Activated CD4-positive, alpha-beta memory T cell treated with anti-CD3 and anti-CD28 coated beads for 36 hours (primary cell): ENCODE data around the gene PRPSAP1. TPM values are rescaled to one million over a fixed set of nuclear protein-coding genes. Genes with fewer than 3 reads are reported as not detected.

ENCODE experiments used
- CTCF ChIA-PET: fragments of 350-600 bp; sonication (Branson Sonifier 250); formaldehyde crosslinking; loops from one replicate; lab custom pipeline; 2021; ENCODE audit warnings: antibody characterized with exemption, inconsistent platforms; lab: Charles Lee
- POLR2A ChIA-PET: fragments of 350-600 bp; sonication (Branson Sonifier 250); formaldehyde crosslinking; loops from one replicate; lab custom pipeline; 2021; ENCODE audit warnings: antibody characterized with exemption; lab: Charles Lee
- DNase-seq: peaks from one replicate; pipeline ENCODE4 v3.0.0-alpha.2; 2020
- H3K27ac Mint-ChIP-seq: one replicate; pipeline ENCODE4 v1.8.0; 2021; ENCODE audit warnings: mixed read lengths
- H3K27me3 Mint-ChIP-seq: one replicate; pipeline ENCODE4 v1.8.0; 2021; ENCODE audit warnings: mixed read lengths
- H3K36me3 Mint-ChIP-seq: one replicate; pipeline ENCODE4 v1.8.0; 2021; ENCODE audit warnings: mixed read lengths
- H3K4me1 Mint-ChIP-seq: one replicate; pipeline ENCODE4 v1.8.0; 2021; ENCODE audit warnings: low read depth, mixed read lengths
- H3K4me3 Mint-ChIP-seq: one replicate; pipeline ENCODE4 v1.8.0; 2021; ENCODE audit warnings: mild to moderate bottlenecking, mixed read lengths
- H3K9me3 Mint-ChIP-seq: one replicate; pipeline ENCODE4 v1.8.0; 2021; ENCODE audit warnings: mixed read lengths
- intact Hi-C: fragments of 100-400 bp; cut with micrococcal nuclease; formaldehyde crosslinking; loops from one replicate; pipeline ENCODE4 v1.15.1; 2023
- total RNA-seq, 2 experiments: library from RNA; stranded (reverse); gene quantifications; one replicate each; pipeline ENCODE4 v1.2.3, GENCODE V29; 2021

PRPSAP1 gene
- total RNA-seq, 2 experiments from 2014 or later = 40.1 to 42.1 TPM

- intact Hi-C loops = no loop called here
- Mint-ChIP-seq H3K9me3 (no peaks in the 10 kb centered on the region), H3K27ac (no peak overlapping the region), H3K27me3 (no peaks in the 10 kb centered on the region), H3K4me1 (peaks cover 11% of the 10 kb centered on the region), H3K4me3 (no peak overlapping the region), H3K36me3 (no peaks in the 10 kb centered on the region)
- no peak for DNase-seq
- ChIA-PET POLR2A (no interaction called here), CTCF (interaction anchor here (0.9 to 5.8 kb wide), 20 partner anchors 13 to 273 kb away, joined by 3 to 337 read pairs (median 12); partner anchors contain the start of genes EXOC7, FOXJ1 and SPHK1)
These were observed 73.1 kb downstream of the PRPSAP1 start for GRCh38 chr17:76280650-76281049.

DNA sequence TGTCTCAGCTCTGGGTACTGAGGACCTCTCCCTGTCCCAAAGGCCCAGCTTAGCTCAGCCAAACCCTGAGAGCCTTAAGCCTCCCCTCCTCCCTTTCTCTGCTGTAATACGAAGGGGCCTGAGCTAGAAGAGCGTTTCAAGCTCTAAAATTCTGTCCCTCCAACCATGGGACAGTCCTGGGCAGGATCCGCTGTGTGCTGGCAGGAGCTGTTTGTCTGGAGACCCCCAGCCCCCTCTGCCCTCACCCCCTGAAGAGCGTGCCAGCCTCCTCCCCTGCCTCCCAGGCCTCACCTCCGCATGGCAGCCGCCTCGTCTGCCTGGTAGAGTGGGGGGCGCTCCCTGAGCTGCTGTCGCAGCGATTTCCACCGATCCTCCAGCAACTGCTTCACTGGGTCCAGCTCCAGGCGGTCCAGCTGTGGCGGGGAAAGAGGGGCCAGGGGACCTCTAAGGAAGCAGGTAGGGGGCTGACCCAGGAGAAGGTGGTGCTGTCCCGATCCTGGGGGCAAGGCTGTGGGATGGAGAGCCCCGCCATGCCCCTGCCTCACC is 73.9 kb downstream of the PRPSAP1 start:
- ChIA-PET CTCF (interaction anchor here (0.6 to 5.8 kb wide), 71 partner anchors 9 to 384 kb away, joined by 3 to 337 read pairs (median 6); partner anchors contain the start of genes ACOX1, EXOC7, FOXJ1 and PRPSAP1), POLR2A (interaction anchor here (0.7 to 1.7 kb wide), 6 partner anchors 13 to 384 kb away, joined by 3 to 14 read pairs (median 4); no protein-coding TSS in a partner anchor)
- H3K27ac Mint-ChIP-seq = no peak overlapping the region
- DNase-seq = no peak
- no peaks in the 10 kb centered on the region for H3K9me3 Mint-ChIP-seq
- H3K27me3 Mint-ChIP-seq = no peaks in the 10 kb centered on the region
- no peak overlapping the region for H3K4me3 Mint-ChIP-seq
- intact Hi-C loops = loop anchor here (1.0 to 10.0 kb wide), 2 partner anchors 159 to 375 kb away; partner anchors contain the start of gene MRPL38
- H3K4me1 Mint-ChIP-seq = peaks cover 11% of the 10 kb centered on the region
- no peaks in the 10 kb centered on the region for H3K36me3 Mint-ChIP-seq

GRCh38 chr17:76278952-76279741 is 74.6 kb downstream of the PRPSAP1 start:
- peaks cover 14% of the 10 kb centered on the region for H3K4me1 Mint-ChIP-seq
- no peak overlapping the region for H3K27ac Mint-ChIP-seq
- H3K36me3 Mint-ChIP-seq = no peaks in the 10 kb centered on the region
- no peak overlapping the region for H3K4me3 Mint-ChIP-seq
- ChIA-PET POLR2A (interaction anchor here (0.6 to 1.7 kb wide), 7 partner anchors 12 to 160 kb away, joined by 3 to 14 read pairs (median 3); no protein-coding TSS in a partner anchor), CTCF (interaction anchor here (0.6 to 5.8 kb wide), 74 partner anchors 8 to 383 kb away, joined by 3 to 337 read pairs (median 6); partner anchors contain the start of genes ACOX1, EXOC7, FOXJ1 and PRPSAP1)
- no peaks in the 10 kb centered on the region for H3K9me3 Mint-ChIP-seq
- no peaks in the 10 kb centered on the region for H3K27me3 Mint-ChIP-seq
- DNase-seq = peak; percentile 90
- intact Hi-C loops = loop anchor here (1.0 to 10.0 kb wide), 2 partner anchors 158 to 374 kb away; partner anchors contain the start of gene MRPL38

DNA sequence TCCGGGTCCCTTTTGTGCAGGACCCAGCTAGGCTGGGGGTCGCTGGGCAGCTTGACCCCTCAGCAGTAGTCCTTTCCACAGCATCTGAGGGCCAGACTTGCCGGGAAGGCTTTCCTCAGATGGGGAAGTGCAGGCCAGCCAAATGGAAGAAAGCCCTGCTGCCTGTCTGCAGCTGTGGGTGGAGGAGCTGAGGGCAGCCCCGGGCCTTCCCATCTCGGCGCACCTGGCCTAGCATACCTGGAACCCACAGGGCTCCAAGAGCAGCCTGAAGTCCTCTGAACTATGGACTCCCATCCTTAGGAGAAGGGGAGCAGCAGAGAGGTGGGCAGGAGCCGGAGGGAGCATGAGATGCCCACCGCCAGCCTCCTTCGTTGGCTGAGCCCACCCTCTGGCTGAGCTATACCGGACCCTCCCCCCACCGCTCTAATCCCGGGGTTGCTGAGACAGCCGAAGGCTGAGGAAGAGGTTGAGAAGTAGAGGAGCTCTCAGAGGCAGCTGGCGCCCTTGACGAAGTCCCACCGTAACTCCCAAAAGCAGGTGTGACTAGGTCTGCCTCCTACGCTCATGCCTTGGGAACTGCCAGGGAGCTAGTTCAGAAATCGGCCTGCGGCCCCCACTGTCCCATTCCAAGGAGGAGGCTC is 75.3 kb downstream of the PRPSAP1 start:
- intact Hi-C loops = loop anchor here (10.0 kb wide), 1 partner anchor 374 kb away; the partner anchor contains the start of gene MRPL38
- H3K9me3 Mint-ChIP-seq = no peaks in the 10 kb centered on the region
- CTCF ChIA-PET = interaction anchor here (0.9 to 5.8 kb wide), 18 partner anchors 10 to 265 kb away, joined by 3 to 337 read pairs (median 8); no protein-coding TSS in a partner anchor
- no peak overlapping the region for H3K27ac Mint-ChIP-seq
- POLR2A ChIA-PET = interaction anchor here (0.6 to 1.6 kb wide), 4 partner anchors 12 to 98 kb away, joined by 3 to 4 read pairs (median 3); no protein-coding TSS in a partner anchor
- H3K27me3 Mint-ChIP-seq = no peaks in the 10 kb centered on the region
- DNase-seq = no peak
- H3K4me3 Mint-ChIP-seq = no peak overlapping the region
- no peaks in the 10 kb centered on the region for H3K36me3 Mint-ChIP-seq
- H3K4me1 Mint-ChIP-seq = peaks cover 22% of the 10 kb centered on the region

DNA sequence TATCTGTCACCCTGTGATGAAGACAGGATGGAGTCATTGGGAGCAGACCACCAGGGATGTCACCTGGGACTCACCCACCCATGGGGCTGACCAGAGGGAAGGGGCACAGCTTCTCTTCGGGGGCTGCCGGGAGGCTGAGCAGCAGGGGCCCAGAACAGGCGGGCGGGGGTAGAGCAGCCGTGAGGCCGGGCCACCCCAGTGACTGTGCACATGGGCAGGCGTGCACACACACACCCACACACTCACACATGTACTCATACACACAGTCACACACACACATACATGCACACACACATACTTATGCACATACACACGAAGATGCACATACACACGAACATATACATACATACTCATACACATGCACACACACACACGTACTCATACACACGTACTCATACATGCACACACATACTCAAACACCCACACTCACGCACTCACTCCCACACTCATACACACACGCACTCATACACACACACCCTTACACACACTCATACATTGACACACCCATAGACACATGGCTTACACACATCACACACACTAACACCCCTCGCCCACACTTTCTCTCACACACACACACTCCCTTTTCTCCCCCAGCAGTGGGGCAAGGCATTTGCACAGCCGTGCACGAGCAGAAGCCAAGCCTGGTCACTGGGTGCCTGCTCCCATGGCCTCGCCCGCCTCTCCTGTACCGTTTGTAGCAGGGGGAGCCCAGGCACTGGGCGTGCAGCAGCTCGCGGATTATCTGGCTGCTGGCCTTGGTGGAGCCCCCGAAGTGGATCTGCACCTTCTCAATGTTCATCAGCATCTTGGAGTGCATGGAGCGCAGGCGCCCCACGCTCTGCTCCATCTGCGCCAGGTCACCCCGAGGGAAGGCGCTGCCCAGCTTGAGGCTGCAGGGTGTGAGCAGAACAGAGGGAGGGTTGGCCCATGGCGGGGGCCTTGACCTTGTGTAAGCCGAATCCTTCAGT is 76.1 kb downstream of the PRPSAP1 start:
- POLR2A ChIA-PET = no interaction called here
- no peak overlapping the region for H3K27ac Mint-ChIP-seq
- intact Hi-C loops = loop anchor here (10.0 kb wide), 1 partner anchor 373 kb away; the partner anchor contains the start of gene MRPL38
- H3K4me1 Mint-ChIP-seq = peaks cover 30% of the 10 kb centered on the region
- H3K4me3 Mint-ChIP-seq = no peak overlapping the region
- no peaks in the 10 kb centered on the region for H3K36me3 Mint-ChIP-seq
- DNase-seq = no peak
- CTCF ChIA-PET = interaction anchor here (0.5 to 5.8 kb wide), 11 partner anchors 9 to 381 kb away, joined by 3 to 337 read pairs (median 14); partner anchors contain the start of gene TRIM65
- no peaks in the 10 kb centered on the region for H3K9me3 Mint-ChIP-seq
- no peaks in the 10 kb centered on the region for H3K27me3 Mint-ChIP-seq

- Mint-ChIP-seq H3K27ac (peak overlapping the region; percentile 26), H3K4me3 (no peak overlapping the region), H3K27me3 (no peaks in the 10 kb centered on the region), H3K36me3 (peaks cover 3% of the 10 kb centered on the region), H3K9me3 (no peaks in the 10 kb centered on the region), H3K4me1 (peaks cover 30% of the 10 kb centered on the region)
- intact Hi-C loops = loop anchor here (10.0 kb wide), 1 partner anchor 372 kb away; the partner anchor contains the start of gene MRPL38
- POLR2A ChIA-PET = no interaction called here
- CTCF ChIA-PET = interaction anchor here (1.1 to 5.0 kb wide), 3 partner anchors 95 to 156 kb away, joined by 3 to 38 read pairs (median 4); no protein-coding TSS in a partner anchor
- DNase-seq = peak; percentile 12
These were observed 77.0 kb downstream of the PRPSAP1 start for GRCh38 chr17:76276461-76277299.

DNA sequence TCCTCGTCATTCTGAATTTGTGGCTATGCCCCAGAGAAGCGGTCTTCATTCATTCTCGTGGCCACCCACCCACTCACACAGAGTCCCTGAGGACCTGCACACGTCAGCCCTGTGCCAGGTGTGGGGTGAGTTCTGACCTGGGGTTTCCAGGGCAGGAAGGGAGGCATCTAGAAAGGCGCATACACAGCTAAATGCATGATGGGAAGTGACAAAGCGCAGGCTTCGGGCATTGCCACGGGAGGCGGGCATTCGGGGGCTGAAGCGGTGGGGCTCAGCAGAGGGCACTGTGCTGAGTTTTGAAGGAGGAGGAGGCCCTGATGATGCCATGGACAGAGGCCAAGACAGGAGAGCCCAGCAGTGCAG is 77.7 kb downstream of the PRPSAP1 start:
- ChIA-PET CTCF (interaction anchor here (0.6 to 5.0 kb wide), 5 partner anchors 20 to 155 kb away, joined by 3 to 38 read pairs (median 4); no protein-coding TSS in a partner anchor), POLR2A (interaction anchor here (1.1 kb wide), 1 partner anchor 150 kb away, joined by 3 read pairs; no protein-coding TSS in a partner anchor)
- H3K4me3 Mint-ChIP-seq = no peak overlapping the region
- peaks cover 10% of the 10 kb centered on the region for H3K36me3 Mint-ChIP-seq
- H3K27ac Mint-ChIP-seq = peak overlapping the region; percentile 26
- no peaks in the 10 kb centered on the region for H3K9me3 Mint-ChIP-seq
- peaks cover 36% of the 10 kb centered on the region for H3K4me1 Mint-ChIP-seq
- intact Hi-C loops = loop anchor here (10.0 kb wide), 1 partner anchor 371 kb away; the partner anchor contains the start of gene MRPL38
- H3K27me3 Mint-ChIP-seq = no peaks in the 10 kb centered on the region
- peak; percentile 31 for DNase-seq

DNA sequence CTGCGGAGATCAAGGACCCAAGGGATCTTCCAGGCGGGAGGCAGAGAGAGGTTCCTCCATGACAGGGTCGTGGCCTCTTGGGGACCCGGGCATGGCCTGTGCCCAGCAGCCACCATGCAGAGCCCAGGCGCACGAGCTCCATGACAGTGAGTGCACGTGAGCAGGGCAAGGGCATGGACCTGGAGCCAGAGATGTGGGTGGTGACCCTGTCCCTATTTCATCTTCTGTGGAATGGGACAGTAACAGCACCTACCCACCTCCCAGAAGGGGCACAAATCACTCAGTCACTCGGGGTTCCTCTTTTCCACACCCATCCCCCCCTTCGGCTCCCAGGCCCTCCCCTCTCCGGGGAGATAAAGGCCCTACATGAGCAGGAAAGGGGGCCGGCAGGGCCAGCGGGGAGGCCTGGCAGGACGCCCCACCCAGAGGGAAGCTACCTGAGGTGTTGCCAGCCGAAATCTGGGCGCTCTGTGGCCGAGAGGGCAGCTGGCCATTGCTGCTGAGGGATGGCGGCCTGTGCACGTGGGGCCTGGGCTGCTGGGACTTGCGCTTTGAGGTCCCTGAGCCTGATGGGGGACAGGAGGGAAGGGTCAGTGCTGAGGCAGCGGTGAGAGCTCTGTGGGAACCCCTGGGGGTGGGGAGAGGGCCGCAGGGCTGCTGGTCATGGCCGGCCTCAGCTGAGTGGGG is 78.2 kb downstream of the PRPSAP1 start:
- Mint-ChIP-seq H3K4me1 (peaks cover 38% of the 10 kb centered on the region), H3K27me3 (no peaks in the 10 kb centered on the region), H3K36me3 (peaks cover 14% of the 10 kb centered on the region), H3K9me3 (no peaks in the 10 kb centered on the region), H3K27ac (no peak overlapping the region), H3K4me3 (no peak overlapping the region)
- no peak for DNase-seq
- POLR2A ChIA-PET = interaction anchor here (0.7 to 12.3 kb wide), 6 partner anchors 12 to 203 kb away, joined by 3 to 298 read pairs (median 5); partner anchors contain the start of genes SRP68 and UBALD2
- intact Hi-C loops = loop anchor here (10.0 kb wide), 1 partner anchor 371 kb away; the partner anchor contains the start of gene MRPL38
- CTCF ChIA-PET = interaction anchor here (0.6 to 5.0 kb wide), 6 partner anchors 20 to 155 kb away, joined by 3 to 38 read pairs (median 4); no protein-coding TSS in a partner anchor
